HUES48 (cell line): Measurements from ENCODE around the gene ANXA2.
"Not testable (repeated sequence)": the region's sequence is repeated elsewhere in the genome, so short reads cannot be mapped to it uniquely, and the experiment has no call there.

ENCODE experiments used
- H3K27ac ChIP-seq: one replicate; pipeline ENCODE4 v1.7.0; 2013; ENCODE audit warnings: low read depth, low read length, inconsistent platforms
- H3K27me3 ChIP-seq: 2 replicates; pipeline ENCODE4 v1.6.1; 2013; ENCODE audit warnings: mild to moderate bottlenecking, low read length; ENCODE audit not compliant: control insufficient read depth, insufficient read depth
- H3K36me3 ChIP-seq: 2 replicates; pipeline ENCODE4 v1.6.1; 2013; ENCODE audit warnings: low read length; ENCODE audit not compliant: control insufficient read depth, insufficient read depth
- H3K4me1 ChIP-seq: 2 replicates; pipeline ENCODE4 v1.6.1; 2013; ENCODE audit warnings: mild to moderate bottlenecking, low read length; ENCODE audit not compliant: control insufficient read depth, insufficient read depth
- H3K4me3 ChIP-seq: 2 replicates; pipeline ENCODE4 v1.5.1; 2013; ENCODE audit warnings: mild to moderate bottlenecking, low read depth, low read length
- H3K9ac ChIP-seq: 2 replicates; pipeline ENCODE4 v1.6.1; 2013; ENCODE audit warnings: mild to moderate bottlenecking, low read depth, low read length, moderate library complexity
- H3K9me3 ChIP-seq: 2 replicates; pipeline ENCODE4 v1.6.1; 2013; ENCODE audit warnings: low read length; ENCODE audit not compliant: control insufficient read depth, insufficient read depth

The ANXA2 gene

DNA sequence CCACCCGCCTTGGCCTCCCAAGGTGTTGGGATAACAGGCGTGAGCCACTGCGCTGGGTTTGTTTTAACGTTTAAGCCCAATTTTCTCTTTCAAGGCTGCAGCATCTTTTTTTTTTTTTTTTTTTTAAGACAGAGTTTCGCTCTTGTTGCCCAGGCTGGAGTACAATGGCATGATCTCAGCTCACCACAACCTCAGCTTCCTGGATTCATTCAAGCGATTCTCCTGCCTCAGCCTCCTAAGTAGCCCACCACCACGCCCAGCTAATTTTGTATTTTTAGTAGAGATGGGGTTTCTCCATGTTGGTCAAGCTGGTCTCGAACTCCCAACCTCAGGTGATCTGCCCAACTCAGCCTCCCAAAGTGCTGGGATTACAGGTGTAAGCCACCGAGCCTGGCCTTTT is 12.6 kb upstream of the ANXA2 start:
- H3K4me3 ChIP-seq, H3K27me3 ChIP-seq, H3K9ac ChIP-seq, H3K9me3 ChIP-seq, H3K27ac ChIP-seq, H3K36me3 ChIP-seq: not testable (repeated sequence)
- H3K4me1 ChIP-seq: peaks cover 12% of the 10 kb centered on the region; the same call in 1 of the 2 replicates

- H3K27ac ChIP-seq: no peak overlapping the region
- no peaks in the 10 kb centered on the region for H3K9me3 ChIP-seq
- H3K4me3 ChIP-seq: no peak overlapping the region
- H3K36me3 ChIP-seq: no peaks in the 10 kb centered on the region
- no peak overlapping the region for H3K9ac ChIP-seq
- H3K27me3 ChIP-seq: no peaks in the 10 kb centered on the region
- peaks cover 12% of the 10 kb centered on the region; the same call in 1 of the 2 replicates for H3K4me1 ChIP-seq
Measured at GRCh38 chr15:60408463-60408981, 10.7 kb upstream of the ANXA2 start.

GRCh38 chr15:60407415-60407805 is 9.6 kb upstream of the ANXA2 start:
- no peaks in the 10 kb centered on the region for H3K27me3 ChIP-seq
- no peak overlapping the region for H3K9ac ChIP-seq
- no peak overlapping the region for H3K4me3 ChIP-seq
- H3K36me3 ChIP-seq: no peaks in the 10 kb centered on the region
- H3K4me1 ChIP-seq: peaks cover 12% of the 10 kb centered on the region; the same call in 1 of the 2 replicates
- H3K27ac ChIP-seq: peak overlapping the region; percentile 70
- H3K9me3 ChIP-seq: no peaks in the 10 kb centered on the region

DNA sequence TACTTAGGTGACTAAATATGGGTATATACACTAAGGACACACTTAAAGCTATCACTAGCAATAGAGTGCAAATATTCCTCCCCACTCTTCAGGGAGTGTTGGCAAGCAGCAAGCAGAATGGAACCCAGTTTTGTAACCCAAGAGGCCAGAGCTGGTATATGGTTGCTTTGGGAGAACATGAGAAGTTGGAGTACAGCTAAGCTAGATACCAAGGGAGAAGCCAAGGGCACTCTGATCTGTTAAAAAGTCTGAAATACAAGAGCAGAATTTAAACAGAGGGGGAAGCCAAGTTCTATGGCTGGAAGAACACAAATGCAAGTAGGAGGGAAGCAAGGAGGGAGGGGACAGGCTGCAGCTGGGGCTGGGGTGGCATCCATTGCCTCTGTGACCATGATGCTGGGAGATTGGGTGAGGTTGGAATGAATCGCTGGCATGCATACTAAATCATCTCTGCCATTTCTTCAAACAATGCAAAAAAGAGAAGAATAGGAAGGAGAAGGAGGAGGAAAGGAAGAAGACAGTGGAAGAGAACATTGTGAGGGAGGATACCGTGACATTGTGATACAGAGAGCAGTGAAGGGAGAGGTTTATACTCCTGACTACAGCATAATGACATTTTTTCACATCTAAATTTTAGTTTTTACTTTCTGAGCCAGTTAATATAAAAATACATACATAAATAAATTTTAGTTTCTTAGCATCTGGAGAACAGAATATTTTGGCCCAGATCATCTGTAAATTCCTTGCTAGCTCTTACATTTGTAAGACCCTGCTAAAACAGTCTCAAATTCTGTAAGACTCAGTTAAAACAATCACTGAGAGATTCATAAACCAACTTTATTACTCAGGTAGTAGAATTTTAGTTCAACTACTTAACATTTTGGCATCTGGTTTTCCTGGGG is 9.0 kb upstream of the ANXA2 start:
- Histone ChIP-seq H3K9ac (no peak overlapping the region), H3K4me3 (no peak overlapping the region)

GRCh38 chr15:60405399-60405798 is 7.6 kb upstream of the ANXA2 start:
- no peaks in the 10 kb centered on the region for H3K9me3 ChIP-seq
- no peak overlapping the region for H3K4me3 ChIP-seq
- no peaks in the 10 kb centered on the region for H3K36me3 ChIP-seq
- H3K4me1 ChIP-seq: peaks cover 20% of the 10 kb centered on the region
- H3K27ac ChIP-seq: no peak overlapping the region
- no peak overlapping the region for H3K9ac ChIP-seq
- no peaks in the 10 kb centered on the region for H3K27me3 ChIP-seq

More for the DNA sequence above, 9.0 kb upstream of the ANXA2 start:
- Histone ChIP-seq H3K36me3 (no peaks in the 10 kb centered on the region), H3K9me3 (no peaks in the 10 kb centered on the region), H3K27ac (peak overlapping the region; percentile 70), H3K4me1 (peaks cover 12% of the 10 kb centered on the region; the same call in 1 of the 2 replicates), H3K27me3 (no peaks in the 10 kb centered on the region)

- not testable (repeated sequence) for H3K4me3 ChIP-seq, H3K27ac ChIP-seq, H3K36me3 ChIP-seq, H3K9ac ChIP-seq, H3K27me3 ChIP-seq, H3K9me3 ChIP-seq
- peaks cover 31% of the 10 kb centered on the region for H3K4me1 ChIP-seq
Measured at GRCh38 chr15:60404351-60404750, 6.6 kb upstream of the ANXA2 start.

- no peak overlapping the region for H3K9ac ChIP-seq
Measured at GRCh38 chr15:60400944-60401343, 3.2 kb upstream of the ANXA2 start.

DNA sequence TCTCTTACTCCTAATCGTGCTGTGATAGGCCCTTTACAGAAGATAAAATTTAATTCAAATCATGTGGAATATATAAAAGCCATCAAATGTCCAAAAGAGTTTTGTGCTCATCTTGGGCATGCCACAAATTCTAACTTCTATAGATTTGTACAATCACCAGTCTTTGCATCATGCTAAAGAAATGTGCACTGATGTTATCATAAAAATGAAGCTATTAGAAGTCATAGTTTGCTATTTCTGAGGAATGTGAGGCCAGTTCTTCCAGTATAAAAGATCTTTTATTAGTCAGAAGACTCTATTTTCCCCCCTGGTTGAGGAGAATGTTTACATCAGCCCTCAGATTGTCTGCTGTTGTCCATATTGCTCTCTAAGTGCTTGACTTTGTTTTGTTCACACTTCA is 2.1 kb upstream of the ANXA2 start:
- no peak overlapping the region for H3K27ac ChIP-seq
- peaks cover 9% of the 10 kb centered on the region; the same call in 1 of the 2 replicates for H3K36me3 ChIP-seq
- no peak overlapping the region for H3K9ac ChIP-seq
- no peaks in the 10 kb centered on the region for H3K9me3 ChIP-seq
- no peak overlapping the region for H3K4me3 ChIP-seq
- H3K27me3 ChIP-seq: peaks cover 16% of the 10 kb centered on the region
- peaks cover 45% of the 10 kb centered on the region for H3K4me1 ChIP-seq

More at GRCh38 chr15:60400944-60401343, 3.2 kb upstream of the ANXA2 start:
- no peaks in the 10 kb centered on the region for H3K9me3 ChIP-seq
- 0 out of 2 replicates have a peak, but pooled peaks cover 2% of the 10 kb centered on the region for H3K36me3 ChIP-seq
- H3K27ac ChIP-seq: no peak overlapping the region
- peaks cover 37% of the 10 kb centered on the region for H3K4me1 ChIP-seq
- H3K4me3 ChIP-seq: no peak overlapping the region
- peaks cover 16% of the 10 kb centered on the region for H3K27me3 ChIP-seq

DNA sequence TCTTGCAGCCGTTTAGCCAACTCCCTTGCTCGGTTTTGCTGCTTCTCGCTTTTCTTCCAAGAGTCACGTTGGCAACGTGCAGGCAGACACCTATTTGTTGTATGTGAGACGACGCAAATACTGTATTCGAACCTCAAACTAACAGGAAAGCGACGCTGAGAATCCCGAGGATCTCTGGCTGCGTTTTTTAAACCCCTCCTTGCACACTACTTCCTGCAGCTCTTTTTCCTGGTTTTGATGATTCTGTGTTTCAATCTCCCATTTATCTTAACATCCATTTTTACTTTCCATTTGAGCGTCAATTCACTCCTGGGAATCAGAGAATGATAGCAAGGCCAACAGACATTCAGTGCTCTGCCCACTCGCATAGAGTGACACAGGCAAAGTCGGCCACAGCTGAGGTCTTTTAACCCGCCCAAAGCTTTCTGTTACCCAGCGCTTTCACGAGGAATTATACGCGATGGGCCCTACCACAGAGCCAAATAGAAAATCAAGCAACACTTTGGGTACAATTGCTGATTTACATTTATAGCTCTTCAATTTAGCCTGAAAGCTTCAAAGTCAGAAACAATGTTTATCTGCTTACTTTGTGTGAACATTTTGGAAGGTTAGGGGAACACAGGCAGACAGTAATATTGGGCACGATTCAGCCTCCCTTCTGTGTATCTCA is 1.6 kb upstream of the ANXA2 start:
- Histone ChIP-seq H3K36me3 (peaks cover 13% of the 10 kb centered on the region; the same call in 1 of the 2 replicates), H3K9me3 (no peaks in the 10 kb centered on the region), H3K27me3 (peaks cover 16% of the 10 kb centered on the region), H3K4me3 (peak overlapping the region; percentile 93), H3K9ac (0 out of 2 replicates have a peak overlapping the region, but pooled peaks have one; percentile 13), H3K27ac (no peak overlapping the region), H3K4me1 (peaks cover 50% of the 10 kb centered on the region)

- Histone ChIP-seq H3K9me3 (no peaks in the 10 kb centered on the region), H3K27me3 (peaks cover 16% of the 10 kb centered on the region), H3K27ac (peak overlapping the region; percentile 83), H3K36me3 (peaks cover 17% of the 10 kb centered on the region; the same call in 1 of the 2 replicates), H3K4me3 (peak overlapping the region; percentile 93), H3K9ac (peak overlapping the region; percentile 81), H3K4me1 (peaks cover 71% of the 10 kb centered on the region)
Measured at GRCh38 chr15:60396958-60397771, 621 bp downstream of the ANXA2 start.
